GM10248 (cell line): Measurements from ENCODE around the gene ZDHHC4.
A peak's percentile ranks its signal among the peaks of the same experiment; 100 is the strongest.

Source experiments
- CTCF ChIA-PET: fragments of 300-600 bp; sonication (Branson Sonifier 250); formaldehyde crosslinking; extraction: SDS; loops from one replicate; lab custom pipeline; 2021; ENCODE audit warnings: antibody characterized with exemption; lab: Yijun Ruan, JAX
- POLR2A ChIA-PET: fragments of 350-650 bp; sonication (Branson Sonifier 250); formaldehyde crosslinking; extraction: SDS; loops from one replicate; lab custom pipeline; 2020; ENCODE audit warnings: antibody characterized with exemption; lab: Yijun Ruan, JAX
- DNase-seq: peaks from one replicate; pipeline ENCODE4 v3.0.0; 2012; ENCODE audit errors: extremely low spot score
- CTCF ChIP-seq: IDR thresholded peaks from 2 replicates; pipeline ENCODE4 v1.5.1; 2012; ENCODE audit warnings: mild to moderate bottlenecking, low read depth; ENCODE audit errors: extremely low read depth, missing control alignments, control extremely low read depth

ZDHHC4 gene

DNA sequence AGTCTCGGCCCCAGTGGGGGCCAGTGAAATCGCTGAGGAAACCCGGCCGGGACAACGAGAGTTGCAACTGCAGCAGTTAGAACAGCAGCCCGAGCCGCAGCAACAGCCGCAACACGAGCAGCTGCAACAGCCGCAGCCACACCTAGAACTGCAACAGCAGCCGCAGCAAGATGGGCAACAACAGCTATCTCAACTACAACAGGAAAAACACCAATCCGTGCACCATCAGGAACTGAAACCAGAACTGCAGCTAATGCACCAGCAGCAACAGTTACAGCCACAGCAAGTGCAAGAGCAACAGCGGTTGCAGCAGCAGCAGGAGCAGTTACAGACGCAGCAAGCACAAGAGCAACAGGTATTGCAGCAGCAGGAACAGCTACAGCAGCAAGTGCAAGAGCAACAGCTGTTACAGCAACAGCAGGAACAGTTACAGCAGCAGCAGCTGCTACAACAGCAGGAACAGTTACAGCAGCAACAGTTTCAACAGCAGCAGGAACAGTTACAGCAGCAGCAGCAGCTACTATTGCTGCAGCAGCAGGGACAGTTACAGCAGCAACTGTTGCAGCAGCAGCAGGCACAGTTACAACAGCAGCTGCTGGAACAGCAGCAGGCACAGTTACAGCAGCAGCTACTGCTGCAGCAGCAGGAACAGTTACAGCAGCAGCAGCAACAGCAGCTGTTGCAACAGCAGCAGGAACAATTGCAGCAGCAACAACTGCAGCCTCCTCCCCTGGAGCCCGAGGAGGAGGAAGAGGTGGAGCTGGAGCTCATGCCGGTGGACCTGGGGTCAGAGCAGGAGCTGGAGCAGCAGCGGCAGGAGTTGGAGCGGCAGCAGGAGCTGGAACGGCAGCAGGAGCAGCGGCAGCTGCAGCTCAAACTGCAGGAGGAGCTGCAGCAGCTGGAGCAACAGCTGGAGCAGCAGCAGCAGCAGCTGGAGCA is 44.2 kb downstream of the ZDHHC4 start:
- DNase-seq: no peak
- ChIA-PET POLR2A (no interaction called here), CTCF (interaction anchor here (1.0 to 2.8 kb wide), 4 partner anchors 10 to 63 kb away, joined by 3 to 12 read pairs (median 4); partner anchors contain the start of gene INTS15)
- TF ChIP-seq CTCF: no peak

- CTCF ChIA-PET: interaction anchor here (1.0 to 2.8 kb wide), 3 partner anchors 11 to 63 kb away, joined by 3 to 12 read pairs (median 3); no protein-coding TSS in a partner anchor
- POLR2A ChIA-PET: no interaction called here
- TF ChIP-seq CTCF: no peak
- no peak for DNase-seq
Observed at GRCh38 chr7:6622134-6622710, 45.0 kb downstream of the ZDHHC4 start.

GRCh38 chr7:6623589-6624245 is 46.5 kb downstream of the ZDHHC4 start:
- POLR2A ChIA-PET: no interaction called here
- CTCF ChIA-PET: no interaction called here
- no peak for TF ChIP-seq CTCF
- peak; percentile 53 for DNase-seq

- no peak for DNase-seq
- CTCF ChIA-PET: no interaction called here
- TF ChIP-seq CTCF: no peak
- POLR2A ChIA-PET: no interaction called here
Observed at GRCh38 chr7:6624246-6624611, 47.0 kb downstream of the ZDHHC4 start.

DNA sequence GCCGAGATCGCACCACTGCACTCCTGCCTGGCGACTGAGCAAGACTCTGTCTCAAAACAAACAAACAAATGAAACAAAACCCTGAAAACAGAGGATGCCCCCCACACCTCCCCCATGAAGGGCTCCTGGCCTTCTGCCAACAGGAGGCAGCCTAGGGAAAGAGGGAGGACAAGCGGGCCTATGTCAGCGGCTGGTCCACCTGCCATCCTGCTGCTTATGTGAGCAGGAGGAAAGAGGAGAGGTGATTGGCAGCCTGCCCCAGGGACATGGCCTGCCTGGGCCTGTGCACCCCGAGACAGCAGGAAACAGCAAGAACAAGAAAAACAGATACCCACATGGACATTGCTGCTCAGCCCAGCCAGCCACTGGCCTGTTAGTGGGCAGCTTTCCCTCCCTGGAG is 50.8 kb downstream of the ZDHHC4 start:
- POLR2A ChIA-PET: no interaction called here
- TF ChIP-seq CTCF: no peak
- CTCF ChIA-PET: interaction anchor here (1.0 kb wide), 1 partner anchor 38 kb away, joined by 3 read pairs; the partner anchor contains the start of gene INTS15
- DNase-seq: no peak

DNA sequence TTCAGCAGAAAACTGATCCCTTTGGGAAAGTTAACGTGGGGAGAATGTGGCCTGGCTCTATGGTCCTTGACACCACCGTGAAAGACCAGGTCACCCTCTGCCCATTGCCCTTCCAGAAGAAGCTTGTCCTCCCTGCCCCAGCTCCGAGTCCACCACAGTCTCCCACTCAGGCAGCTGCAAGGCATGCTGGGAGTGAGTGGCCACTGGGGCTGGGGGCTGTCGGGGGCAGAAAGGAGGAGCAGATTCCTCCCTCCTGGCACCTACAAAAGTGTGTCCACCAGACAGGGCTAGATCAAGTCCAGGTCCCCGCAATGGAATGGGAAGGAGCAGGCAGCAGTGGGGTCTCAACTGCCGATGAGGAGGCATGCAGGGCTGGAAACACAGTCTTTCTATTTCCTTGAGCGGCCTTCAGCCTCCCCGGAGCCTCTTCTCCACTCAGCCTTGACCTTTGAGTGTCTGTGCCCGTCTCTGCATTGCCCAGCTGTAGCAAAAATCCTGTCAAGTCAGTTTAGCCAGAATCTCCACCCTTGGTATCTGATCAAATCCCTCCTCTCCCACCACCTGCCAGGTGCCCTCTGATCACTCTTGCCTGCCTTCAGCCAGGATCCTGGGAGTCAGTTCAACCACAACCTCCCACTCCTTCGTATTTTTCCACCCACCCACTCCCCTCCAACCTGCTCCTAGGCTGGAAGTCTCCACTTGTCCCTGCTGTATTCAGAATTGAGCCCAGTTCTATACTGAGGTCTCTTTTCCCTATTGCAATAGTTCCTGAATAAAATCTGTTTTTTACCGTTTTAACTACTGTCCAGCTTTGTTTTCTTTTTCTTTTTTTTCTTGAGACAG is 53.0 kb downstream of the ZDHHC4 start:
- CTCF ChIA-PET: interaction anchor here (1.0 kb wide), 1 partner anchor 26 kb away, joined by 3 read pairs; no protein-coding TSS in a partner anchor

More for the DNA sequence above, 53.0 kb downstream of the ZDHHC4 start:
- no peak for DNase-seq
- no peak for TF ChIP-seq CTCF
- POLR2A ChIA-PET: interaction anchor here (0.5 kb wide), 1 partner anchor 8 kb away, joined by 5 read pairs; no protein-coding TSS in a partner anchor
